ENCODE results near the gene PIKFYVE. TPM values are rescaled to one million over a fixed set of nuclear protein-coding genes. Genes with fewer than 3 reads are reported as not detected.

PIKFYVE gene
- total and polyA plus RNA-seq, 7 donors: 2.8 to 14.2 (median 12.0) TPM

DNA sequence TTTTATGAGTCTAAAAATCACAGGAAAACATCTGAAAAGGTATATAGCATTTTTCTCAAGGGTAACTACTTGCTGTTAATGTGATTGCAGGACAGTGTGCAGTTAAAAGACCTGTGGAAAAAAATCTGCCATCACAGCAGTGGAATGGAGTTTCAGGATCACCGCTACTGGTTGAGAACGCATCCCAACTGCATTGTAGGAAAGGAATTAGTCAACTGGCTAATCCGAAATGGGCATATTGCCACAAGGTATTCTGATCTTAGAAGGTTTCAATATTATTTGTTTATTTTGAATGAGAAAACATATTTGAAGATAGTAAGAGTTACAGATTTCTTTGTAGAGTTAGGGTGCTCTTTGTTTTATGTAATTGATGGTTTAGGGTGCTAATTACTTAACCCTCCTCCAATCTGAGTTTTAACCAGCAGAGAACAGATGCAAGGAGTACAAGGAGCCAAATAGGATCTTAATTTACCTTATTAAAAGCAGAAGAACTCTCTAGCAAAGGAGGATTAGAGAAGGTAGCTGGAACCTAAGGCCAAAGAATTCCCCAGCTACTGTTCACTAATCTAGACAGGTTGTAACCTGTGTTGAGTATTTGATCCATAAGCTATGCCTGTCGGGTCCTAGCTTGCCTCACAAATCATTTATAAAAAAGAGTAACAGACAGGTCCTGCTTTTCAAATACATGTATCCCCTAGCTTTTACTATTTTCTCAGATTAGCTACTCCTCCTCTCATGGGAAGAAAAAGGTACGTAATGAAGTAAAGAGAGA lies 35.0 kb downstream of the PIKFYVE start:
- H3K27ac ChIP-seq: no peak overlapping the region
- ATAC-seq (no peak), DNase-seq (no peak)
- TF ChIP-seq, protein P1, sequence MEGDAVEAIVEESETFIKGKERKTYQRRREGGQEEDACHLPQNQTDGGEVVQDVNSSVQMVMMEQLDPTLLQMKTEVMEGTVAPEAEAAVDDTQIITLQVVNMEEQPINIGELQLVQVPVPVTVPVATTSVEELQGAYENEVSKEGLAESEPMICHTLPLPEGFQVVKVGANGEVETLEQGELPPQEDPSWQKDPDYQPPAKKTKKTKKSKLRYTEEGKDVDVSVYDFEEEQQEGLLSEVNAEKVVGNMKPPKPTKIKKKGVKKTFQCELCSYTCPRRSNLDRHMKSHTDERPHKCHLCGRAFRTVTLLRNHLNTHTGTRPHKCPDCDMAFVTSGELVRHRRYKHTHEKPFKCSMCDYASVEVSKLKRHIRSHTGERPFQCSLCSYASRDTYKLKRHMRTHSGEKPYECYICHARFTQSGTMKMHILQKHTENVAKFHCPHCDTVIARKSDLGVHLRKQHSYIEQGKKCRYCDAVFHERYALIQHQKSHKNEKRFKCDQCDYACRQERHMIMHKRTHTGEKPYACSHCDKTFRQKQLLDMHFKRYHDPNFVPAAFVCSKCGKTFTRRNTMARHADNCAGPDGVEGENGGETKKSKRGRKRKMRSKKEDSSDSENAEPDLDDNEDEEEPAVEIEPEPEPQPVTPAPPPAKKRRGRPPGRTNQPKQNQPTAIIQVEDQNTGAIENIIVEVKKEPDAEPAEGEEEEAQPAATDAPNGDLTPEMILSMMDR (IDR thresholded peaks at IDR 0.05): no peak
- intact Hi-C loops (cut with DNase I): no loop called here
- no peaks in the 10 kb centered on the region for H3K9me3 ChIP-seq
- peaks cover 6 to 86% of the 10 kb centered on the region in 2 donors for H3K36me3 ChIP-seq (ENCODE audit: insufficient read depth in 1 of 2, low read depth in 1 of 2)
- no peak overlapping the region for H3K4me3 ChIP-seq
- H3K27me3 ChIP-seq (ENCODE audit: insufficient read depth in 3 of 3, low read length in 2 of 3): no peaks in the 10 kb centered on the region
- WGBS, 3 donors: 89 to 96% (median 90%) methylated on average over 5 of the region's 5 CpGs
- no peaks in the 10 kb centered on the region for H3K4me1 ChIP-seq

DNA sequence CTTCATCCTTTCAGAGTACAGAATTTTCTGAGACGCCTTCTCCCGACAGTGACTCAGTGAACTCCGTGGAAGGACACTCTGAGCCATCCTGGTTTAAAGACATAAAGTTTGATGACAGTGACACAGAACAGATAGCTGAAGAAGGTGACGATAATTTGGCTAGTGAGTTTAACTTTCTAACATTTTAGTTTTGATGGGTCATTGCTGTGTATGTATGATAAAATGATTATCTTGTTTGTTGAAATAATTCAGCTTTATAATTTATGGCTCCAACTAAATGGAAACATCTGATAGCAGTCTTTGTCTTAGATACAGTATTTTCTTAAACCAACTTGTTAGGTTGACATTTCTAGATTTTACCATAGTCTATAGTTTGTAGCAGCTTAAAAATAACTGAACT lies 38.1 kb downstream of the PIKFYVE start:
- no peak overlapping the region for H3K27ac ChIP-seq
- no peak overlapping the region for H3K4me3 ChIP-seq
- ATAC-seq (no peak), DNase-seq (no peak)
- H3K27me3 ChIP-seq (ENCODE audit: insufficient read depth in 3 of 3, low read length in 2 of 3): no peaks in the 10 kb centered on the region
- intact Hi-C loops (cut with DNase I): no loop called here
- WGBS, 3 donors: 90 to 92% (median 91%) methylated on average over 4 of the region's 4 CpGs
- H3K4me1 ChIP-seq: no peaks in the 10 kb centered on the region
- no peaks in the 10 kb centered on the region for H3K9me3 ChIP-seq
- TF ChIP-seq, protein P1 (IDR thresholded peaks at IDR 0.05): no peak
- H3K36me3 ChIP-seq (ENCODE audit: insufficient read depth in 1 of 2, low read depth in 1 of 2): peaks cover 6 to 82% of the 10 kb centered on the region in 2 donors

DNA sequence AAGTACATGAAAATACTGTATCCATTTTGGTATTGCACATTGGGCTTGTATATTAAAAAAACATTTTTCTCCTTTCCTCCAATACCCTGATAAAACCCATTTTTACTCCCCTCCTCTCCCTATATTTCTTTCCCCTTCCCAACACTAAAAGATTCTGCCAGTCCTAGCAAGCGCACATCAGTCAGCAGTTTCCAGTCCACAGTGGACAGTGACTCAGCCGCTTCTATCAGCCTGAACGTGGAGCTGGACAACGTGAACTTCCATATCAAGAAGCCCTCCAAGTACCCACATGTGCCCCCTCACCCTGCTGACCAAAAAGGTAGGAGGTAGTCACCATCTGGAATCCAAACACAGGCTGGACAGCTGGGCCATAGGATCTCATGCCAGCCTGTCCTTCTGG lies 38.6 kb downstream of the PIKFYVE start:
- TF ChIP-seq, protein P1 (IDR thresholded peaks at IDR 0.05): no peak
- Histone ChIP-seq H3K27ac (no peak overlapping the region), H3K9me3 (no peaks in the 10 kb centered on the region), H3K4me1 (no peaks in the 10 kb centered on the region), H3K27me3 (ENCODE audit: insufficient read depth in 3 of 3, low read length in 2 of 3) (no peaks in the 10 kb centered on the region), H3K36me3 (ENCODE audit: insufficient read depth in 1 of 2, low read depth in 1 of 2) (peaks cover 6 to 82% of the 10 kb centered on the region in 2 donors), H3K4me3 (no peak overlapping the region)
- WGBS, 3 donors: 92 to 98% (median 94%) methylated on average over 4 of the region's 4 CpGs
- intact Hi-C loops (cut with DNase I): no loop called here
- DNase-seq (no peak), ATAC-seq (no peak)

DNA sequence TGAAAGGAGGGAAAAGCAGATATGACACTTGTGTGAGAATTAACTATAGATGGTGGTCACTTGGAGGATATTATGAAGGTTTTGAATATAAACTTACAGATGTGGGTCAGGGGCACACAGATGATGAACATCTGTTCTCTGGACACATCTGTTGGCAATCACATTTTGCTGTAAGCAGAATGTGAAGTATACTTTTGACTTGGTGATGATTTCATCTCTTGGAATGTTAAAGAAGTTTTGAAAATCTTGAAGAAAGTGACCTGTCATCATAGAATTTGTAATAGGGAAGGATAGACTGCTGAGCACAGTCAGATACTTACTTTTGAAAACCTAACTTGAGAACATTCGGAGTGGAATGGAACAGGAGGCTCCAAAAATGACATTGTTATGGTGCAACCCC lies 40.2 kb downstream of the PIKFYVE start:
- TF ChIP-seq, protein P1 (IDR thresholded peaks at IDR 0.05): no peak
- DNase-seq: no peak
- H3K4me3 ChIP-seq: no peak overlapping the region
- no peaks in the 10 kb centered on the region for H3K27me3 ChIP-seq (ENCODE audit: insufficient read depth in 3 of 3, low read length in 2 of 3)
- no peaks in the 10 kb centered on the region for H3K4me1 ChIP-seq
- WGBS, 3 donors: 99 to 100% (median 100%) methylated on average over 1 of the region's 1 CpG
- intact Hi-C loops (cut with DNase I): no loop called here
- ATAC-seq: no peak
- H3K9me3 ChIP-seq: no peaks in the 10 kb centered on the region
- H3K27ac ChIP-seq: no peak overlapping the region
- peaks cover 6 to 76% of the 10 kb centered on the region in 2 donors for H3K36me3 ChIP-seq (ENCODE audit: insufficient read depth in 1 of 2, low read depth in 1 of 2)

DNA sequence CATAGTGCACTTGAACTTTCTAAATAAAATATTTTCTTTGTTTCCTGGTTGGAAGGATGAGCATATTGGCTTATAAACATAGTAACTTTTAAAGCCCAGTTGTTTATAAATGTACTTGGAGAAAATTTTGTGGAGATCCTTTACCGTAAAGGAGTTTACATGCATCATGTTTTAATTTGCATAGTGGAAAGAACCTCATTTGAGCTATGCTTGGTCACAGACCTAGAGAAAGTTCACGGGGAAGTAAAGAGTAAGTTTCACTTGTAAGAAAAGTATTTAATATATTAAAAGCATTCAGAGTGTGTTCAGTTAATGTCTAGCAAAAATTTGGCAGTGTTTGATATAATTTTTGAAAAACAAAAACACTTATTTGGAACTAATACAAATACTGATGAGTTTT lies 45.3 kb downstream of the PIKFYVE start:
- intact Hi-C loops (cut with DNase I): no loop called here
- no peak overlapping the region for H3K27ac ChIP-seq
- H3K4me3 ChIP-seq: no peak overlapping the region
- H3K36me3 ChIP-seq (ENCODE audit: insufficient read depth in 1 of 2, low read depth in 1 of 2): peaks cover 0 to 51% of the 10 kb centered on the region in 2 donors
- DNase-seq (no peak), ATAC-seq (no peak)
- TF ChIP-seq, protein P1 (IDR thresholded peaks at IDR 0.05): no peak
- WGBS, 3 donors: 85 to 90% (median 90%) methylated on average over 2 of the region's 2 CpGs
- no peaks in the 10 kb centered on the region for H3K27me3 ChIP-seq (ENCODE audit: insufficient read depth in 3 of 3, low read length in 2 of 3)
- H3K4me1 ChIP-seq: no peaks in the 10 kb centered on the region
- no peaks in the 10 kb centered on the region for H3K9me3 ChIP-seq
